ENCODE measurements around the gene CCL26. TPM values are rescaled to one million over a fixed set of nuclear protein-coding genes. Genes with fewer than 3 reads are reported as not detected.

The CCL26 gene
- total and polyA plus RNA-seq, 2 of the 4 experiments (the other 2 are of a cell fraction), result not detected

GRCh38 chr7:75798770-75799169, 26.8 kb upstream of the CCL26 start:
- H3K9me3 ChIP-seq (ENCODE audit: control insufficient read depth, insufficient read depth, low read length), result no peaks in the 10 kb centered on the region
- no peak overlapping the region for H3K4me3 ChIP-seq (ENCODE audit: insufficient read depth, low read depth, low read length)
- no peak overlapping the region for H4K91ac ChIP-seq (ENCODE audit: insufficient read depth, low read depth, low read length)
- H3K79me1 ChIP-seq (ENCODE audit: low read depth in 1 of 2, low read length in 2 of 2), result no peaks in the 10 kb centered on the region
- no peak for ATAC-seq (ENCODE audit: low read depth)
- no peak overlapping the region for H2AFZ ChIP-seq (replicated peaks; ENCODE audit: low read length, poor library complexity)
- no peaks in the 10 kb centered on the region for H3K9me1 ChIP-seq (ENCODE audit: insufficient read depth, low read length)
- CTCF ChIA-PET, result no interaction called here
- POLR2A ChIA-PET (ENCODE audit: unreplicated experiment), result no interaction called here
- no peaks in the 10 kb centered on the region for H4K20me1 ChIP-seq (ENCODE audit: insufficient read depth, low read length)
- H2BK15ac ChIP-seq (ENCODE audit: low read depth, low read length), result no peak overlapping the region
- H3K18ac ChIP-seq (ENCODE audit: low read depth, low read length), result no peak overlapping the region
- in situ Hi-C loops (cut with MboI; ENCODE audit: low sequenced_read_pairs), result no loop called here
- H3K56ac ChIP-seq (ENCODE audit: extremely low read depth, insufficient read depth, low read length), result no peak overlapping the region
- H2BK5ac ChIP-seq (ENCODE audit: low read depth, low read length, poor library complexity, severe bottlenecking), result no peak overlapping the region
- TF ChIP-seq CTCF (conservative IDR thresholded peaks at IDR 0.05; ENCODE audit: low read depth, low read length) (no peak), MAZ (IDR thresholded peaks at IDR 0.05; ENCODE audit: borderline replicate concordance, low read depth, low read length) (no peak), RCOR1 (IDR thresholded peaks at IDR 0.05; ENCODE audit: insufficient replicate concordance, low read length) (no peak), POLR2A (IDR thresholded peaks at IDR 0.05; ENCODE audit: low read depth, low read length) (no peak), CHD1 (IDR thresholded peaks at IDR 0.05; ENCODE audit: low read depth, low read length) (no peak), CEBPB (IDR thresholded peaks at IDR 0.05; ENCODE audit: low read depth, low read length) (no peak), SMC3 (IDR thresholded peaks at IDR 0.05; ENCODE audit: low read depth, low read length) (no peak), ELK1 (IDR thresholded peaks at IDR 0.05; ENCODE audit: borderline replicate concordance, low read depth, low read length) (no peak), FOS (IDR thresholded peaks at IDR 0.05; ENCODE audit: low read depth, low read length) (no peak), RAD21 (IDR thresholded peaks at IDR 0.05; ENCODE audit: low read length) (no peak), USF2 (IDR thresholded peaks at IDR 0.05; ENCODE audit: low read depth, low read length) (no peak), MAFK (IDR thresholded peaks at IDR 0.05; ENCODE audit: low read depth, low read length) (no peak), BHLHE40 (IDR thresholded peaks at IDR 0.05; ENCODE audit: low read depth, low read length) (no peak), NFE2L2 (IDR thresholded peaks at IDR 0.05; ENCODE audit: low read depth, low read length) (no peak), RFX5 (IDR thresholded peaks at IDR 0.05; ENCODE audit: low read depth, low read length) (no peak), MXI1 (IDR thresholded peaks at IDR 0.05; ENCODE audit: borderline replicate concordance, low read depth, low read length) (no peak)
- no peak overlapping the region for H4K5ac ChIP-seq (ENCODE audit: low read depth, low read length)
- no TSS peak for BruUV-seq (replicated peaks)
- H3K9ac ChIP-seq (ENCODE audit: low read depth, low read length), result no peak overlapping the region
- H3K4me2 ChIP-seq (ENCODE audit: low read depth, low read length), result no peak overlapping the region
- H3K4me1 ChIP-seq (ENCODE audit: control insufficient read depth, insufficient read depth, low read length), result no peaks in the 10 kb centered on the region
- intact Hi-C loops (cut with micrococcal nuclease), result no loop called here
- DNase-seq, result no peak
- H3K27ac ChIP-seq (ENCODE audit: insufficient read depth, low read length), result no peak overlapping the region
- no peak overlapping the region for H3K23ac ChIP-seq (ENCODE audit: low read depth, low read length)
- H3K36me3 ChIP-seq (ENCODE audit: control insufficient read depth, insufficient read depth, low read length), result no peaks in the 10 kb centered on the region
- dilution Hi-C loops (cut with HindIII; ENCODE audit: low sequenced_read_pairs, unreplicated experiment), result no loop called here
- peaks cover 32% of the 10 kb centered on the region for H3K27me3 ChIP-seq (ENCODE audit: control insufficient read depth, insufficient read depth, low read length)
- H2BK120ac ChIP-seq (ENCODE audit: low read depth, low read length), result no peak overlapping the region
- no peak overlapping the region for H2AK5ac ChIP-seq (ENCODE audit: low read depth, low read length)
- no peak overlapping the region for H2BK20ac ChIP-seq (ENCODE audit: low read depth, low read length)
- no CpG with 5 or more reads among the region's 4 CpGs for WGBS, 2 experiments (ENCODE audit: extremely low coverage in 2 of 2, insufficient read length in 1 of 2)
- H3K14ac ChIP-seq (replicated peaks; ENCODE audit: low read depth, low read length), result no peak overlapping the region
- H3K4ac ChIP-seq (ENCODE audit: low read depth, low read length), result no peak overlapping the region
- no peak overlapping the region for H4K8ac ChIP-seq (ENCODE audit: low read depth in 2 of 2, low read length in 2 of 2)
- no peak overlapping the region for H2AK9ac ChIP-seq (replicated peaks; ENCODE audit: low read depth, low read length, poor library complexity)
